RWPE1 (cell line): Measurements from ENCODE around the gene PIMREG.

ENCODE experiments used
- CTCF ChIA-PET: fragments of 350-600 bp; sonication (Branson Sonifier 250); formaldehyde crosslinking; extraction: SDS; loops from one replicate; lab custom pipeline; 2021; lab: Yijun Ruan, JAX
- POLR2A ChIA-PET: fragments of 400-600 bp; formaldehyde crosslinking; extraction: SDS; loops from one replicate; lab custom pipeline; 2020; ENCODE audit warnings: antibody characterized with exemption; ENCODE audit not compliant: low non-redundant PET; lab: Yijun Ruan, JAX
- DNase-seq: peaks from one replicate; pipeline ENCODE4 v3.0.0; 2012; ENCODE audit warnings: low spot score
- H3K27ac ChIP-seq: fragments of 450-650 bp; 2 replicates; pipeline ENCODE4 v1.5.1; 2017
- TF ChIP-seq, protein P1 (sequence below): fragments of 450-650 bp; conservative IDR thresholded peaks from 2 replicates; pipeline ENCODE4 v1.5.1; 2017; ENCODE audit warnings: low read depth, mild to moderate bottlenecking

PIMREG gene, protein sequence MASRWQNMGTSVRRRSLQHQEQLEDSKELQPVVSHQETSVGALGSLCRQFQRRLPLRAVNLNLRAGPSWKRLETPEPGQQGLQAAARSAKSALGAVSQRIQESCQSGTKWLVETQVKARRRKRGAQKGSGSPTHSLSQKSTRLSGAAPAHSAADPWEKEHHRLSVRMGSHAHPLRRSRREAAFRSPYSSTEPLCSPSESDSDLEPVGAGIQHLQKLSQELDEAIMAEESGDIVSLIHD

DNA sequence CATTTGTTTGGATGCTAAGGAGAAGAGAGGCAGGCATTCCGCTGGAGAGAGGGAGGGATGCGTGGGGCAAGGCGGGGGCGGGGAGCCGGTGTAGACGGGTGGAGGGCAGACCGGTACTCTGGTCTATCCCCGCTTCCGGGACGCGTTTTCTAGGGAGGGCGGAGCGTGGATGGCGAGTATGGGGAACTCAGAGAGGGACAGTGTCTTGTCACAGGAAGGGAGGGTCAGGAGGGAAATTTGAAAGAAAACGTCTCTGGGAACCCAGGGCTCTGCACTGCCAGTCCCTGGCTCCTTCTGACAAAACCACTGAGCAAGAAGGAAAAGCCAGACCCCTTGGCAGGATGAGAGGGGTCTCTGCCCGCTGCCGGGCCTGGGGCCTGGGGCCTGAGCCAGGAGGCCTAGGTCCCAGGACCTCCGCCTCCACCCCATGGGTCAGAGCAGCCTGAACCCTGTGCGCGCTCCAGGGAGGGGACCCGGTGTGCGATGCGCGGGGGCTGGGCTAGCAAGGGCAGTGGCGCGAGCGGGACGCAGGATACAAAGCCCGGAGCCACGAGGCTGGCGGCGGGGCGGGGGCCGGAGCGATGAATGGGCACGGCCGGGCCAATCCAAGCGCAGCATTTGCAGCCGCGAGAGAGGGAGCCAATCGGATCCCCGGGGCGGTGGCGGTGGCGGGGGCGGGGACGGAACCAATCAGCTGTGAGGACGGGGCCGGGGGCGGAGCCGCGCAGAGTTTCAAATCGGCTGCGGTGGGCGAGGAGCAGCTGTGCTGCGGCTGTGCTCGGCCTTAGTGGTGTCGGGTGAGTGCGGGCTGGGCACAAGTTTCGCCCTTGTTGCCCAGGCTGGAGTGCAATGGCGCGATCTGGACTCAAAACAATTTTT is at the start of gene PIMREG:
PIMREG (plus strand) TSS at position 764 of the 879 bp plus-strand sequence. CDS start 656 bp downstream, outside the sequence.
- TF ChIP-seq, protein P1, sequence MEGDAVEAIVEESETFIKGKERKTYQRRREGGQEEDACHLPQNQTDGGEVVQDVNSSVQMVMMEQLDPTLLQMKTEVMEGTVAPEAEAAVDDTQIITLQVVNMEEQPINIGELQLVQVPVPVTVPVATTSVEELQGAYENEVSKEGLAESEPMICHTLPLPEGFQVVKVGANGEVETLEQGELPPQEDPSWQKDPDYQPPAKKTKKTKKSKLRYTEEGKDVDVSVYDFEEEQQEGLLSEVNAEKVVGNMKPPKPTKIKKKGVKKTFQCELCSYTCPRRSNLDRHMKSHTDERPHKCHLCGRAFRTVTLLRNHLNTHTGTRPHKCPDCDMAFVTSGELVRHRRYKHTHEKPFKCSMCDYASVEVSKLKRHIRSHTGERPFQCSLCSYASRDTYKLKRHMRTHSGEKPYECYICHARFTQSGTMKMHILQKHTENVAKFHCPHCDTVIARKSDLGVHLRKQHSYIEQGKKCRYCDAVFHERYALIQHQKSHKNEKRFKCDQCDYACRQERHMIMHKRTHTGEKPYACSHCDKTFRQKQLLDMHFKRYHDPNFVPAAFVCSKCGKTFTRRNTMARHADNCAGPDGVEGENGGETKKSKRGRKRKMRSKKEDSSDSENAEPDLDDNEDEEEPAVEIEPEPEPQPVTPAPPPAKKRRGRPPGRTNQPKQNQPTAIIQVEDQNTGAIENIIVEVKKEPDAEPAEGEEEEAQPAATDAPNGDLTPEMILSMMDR = no peak
- peak; percentile 99 for DNase-seq
- peak within 1 kb of the TSS; percentile 94 for H3K27ac ChIP-seq
- CTCF ChIA-PET = no interaction called here
- POLR2A ChIA-PET = interaction anchor here (0.6 kb wide), 2 partner anchors 59 to 148 kb away, joined by 10 to 16 read pairs; no protein-coding TSS in a partner anchor

DNA sequence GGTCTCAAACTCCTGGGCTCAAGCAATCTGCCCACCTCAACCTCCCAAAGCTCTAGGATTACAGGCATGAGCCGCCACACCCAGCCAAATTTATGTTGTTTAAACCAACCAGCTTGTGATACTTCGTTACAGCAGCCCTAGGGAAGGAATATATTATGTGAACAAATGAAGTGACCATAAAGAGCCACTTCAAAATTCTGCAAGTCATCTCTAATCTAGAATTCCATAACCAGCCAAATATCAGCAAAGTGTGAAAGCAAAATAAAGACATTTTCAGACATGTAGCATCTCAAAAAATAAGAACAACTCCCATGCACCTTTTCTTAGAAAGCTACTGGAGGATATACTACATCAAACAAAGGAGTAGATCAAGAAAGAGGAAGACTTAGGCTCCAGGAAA is 45.3 kb upstream of the PIMREG start:
- no peak overlapping the region for H3K27ac ChIP-seq
- ChIA-PET CTCF (interaction anchor here (0.7 kb wide), 1 partner anchor 74 kb away, joined by 3 read pairs; no protein-coding TSS in a partner anchor), POLR2A (no interaction called here)
- DNase-seq = no peak
- TF ChIP-seq, protein P1 = no peak

DNA sequence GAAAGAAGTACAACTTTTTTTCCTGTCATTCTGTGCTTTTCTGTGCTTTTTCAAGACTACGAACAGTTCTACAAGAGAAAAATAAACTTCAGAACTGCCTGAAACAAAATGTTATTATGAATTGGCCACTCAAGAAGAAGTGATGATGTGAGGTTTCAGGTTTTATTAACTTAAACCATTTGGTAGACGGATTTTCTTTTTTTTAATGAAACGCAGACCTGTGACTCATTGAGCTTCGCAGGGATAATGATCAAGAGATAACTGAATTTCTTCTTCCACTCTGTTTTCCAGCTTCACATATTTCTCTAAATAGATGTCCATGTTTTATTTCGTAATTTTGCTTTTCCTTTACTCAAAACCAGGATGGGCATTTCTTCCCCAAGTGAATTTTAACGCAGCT is 42.0 kb upstream of the PIMREG start:
- H3K27ac ChIP-seq = no peak overlapping the region
- DNase-seq = no peak
- ChIA-PET POLR2A (no interaction called here), CTCF (no interaction called here)
- TF ChIP-seq, protein P1 = no peak

DNA sequence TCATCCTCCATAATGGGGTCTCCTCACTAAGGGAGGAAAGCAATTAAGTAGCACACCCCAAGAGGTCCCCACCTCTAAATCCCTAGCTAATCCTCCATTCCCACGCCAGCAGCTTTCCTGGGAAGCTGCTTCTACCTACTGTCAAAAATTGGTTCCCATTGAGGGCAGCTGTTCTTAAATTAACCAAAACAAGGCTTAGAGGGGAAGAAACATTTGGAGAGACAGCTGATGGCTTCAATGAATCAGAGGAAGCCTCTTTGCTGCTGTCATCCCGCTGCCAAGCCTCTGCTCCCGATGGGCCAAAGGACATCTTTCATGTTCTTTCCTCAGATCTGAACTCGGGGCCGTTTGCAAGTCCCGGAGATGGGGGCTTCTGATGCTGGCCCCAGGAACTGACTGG is 36.0 kb upstream of the PIMREG start:
- TF ChIP-seq, protein P1 = no peak
- CTCF ChIA-PET = interaction anchor here (0.6 kb wide), 2 partner anchors 19 to 101 kb away, joined by 3 to 4 read pairs; no protein-coding TSS in a partner anchor
- POLR2A ChIA-PET = no interaction called here

DNA sequence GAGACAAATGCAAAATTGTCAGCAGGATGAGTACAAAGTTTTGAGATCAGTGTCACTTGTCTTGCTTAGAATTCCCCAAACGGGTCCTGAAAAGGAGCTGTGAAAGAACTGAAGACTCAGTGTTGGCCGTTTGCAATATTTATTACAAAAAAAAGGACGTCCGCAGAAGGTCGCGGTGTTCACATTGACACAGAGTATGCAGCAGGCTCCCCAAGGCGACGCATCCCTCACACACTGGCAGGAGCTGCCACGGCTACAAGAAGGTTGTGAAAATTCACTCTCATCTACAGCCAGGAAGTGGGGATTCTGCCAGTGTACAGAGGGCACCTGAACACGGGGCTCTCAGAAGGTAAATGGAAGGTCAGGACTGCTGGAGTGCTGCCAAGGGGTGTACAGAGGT is 35.5 kb upstream of the PIMREG start:
- no peak for DNase-seq
- ChIA-PET CTCF (interaction anchor here (0.6 to 0.7 kb wide), 3 partner anchors 19 to 101 kb away, joined by 3 to 4 read pairs (median 3); no protein-coding TSS in a partner anchor), POLR2A (no interaction called here)
- H3K27ac ChIP-seq = no peak overlapping the region
- TF ChIP-seq, protein P1 = no peak

More for the DNA sequence above, 36.0 kb upstream of the PIMREG start:
- no peak overlapping the region for H3K27ac ChIP-seq
- no peak for DNase-seq

DNA sequence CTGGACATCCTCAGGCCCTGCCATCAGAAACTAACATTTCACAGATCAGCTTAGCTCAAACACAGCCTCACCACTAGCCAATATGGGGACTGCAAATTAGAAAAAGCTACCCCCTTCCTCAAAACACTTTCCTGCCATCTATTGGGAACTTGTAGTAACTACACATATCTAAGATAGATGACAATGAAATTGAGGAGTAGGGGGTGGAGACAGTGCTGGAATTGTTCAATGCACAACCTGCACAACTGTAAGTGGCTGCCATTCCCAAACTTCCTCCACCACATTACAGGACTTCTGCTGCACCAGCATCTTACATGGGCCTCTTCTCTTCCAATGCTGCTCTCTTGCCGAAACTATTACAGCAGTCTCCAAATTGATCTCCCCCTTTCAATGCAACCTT is 31.2 kb upstream of the PIMREG start:
- DNase-seq = peak; percentile 73
- ChIA-PET CTCF (interaction anchor here (0.6 to 1.0 kb wide), 7 partner anchors 9 to 821 kb away, joined by 3 to 5 read pairs (median 3); no protein-coding TSS in a partner anchor), POLR2A (no interaction called here)
- no peak overlapping the region for H3K27ac ChIP-seq
- TF ChIP-seq, protein P1 = peak; percentile 53
